Hepatocyte (in vitro differentiated cells): ENCODE data around the gene ATXN1.

ENCODE experiments used
- EZH2phosphoT487 ChIP-seq: fragments of 200-600 bp; sonication (generic); IDR thresholded peaks from one replicate; pipeline ENCODE4 v1.6.1; 2018; ENCODE audit warnings: antibody characterized with exemption, mild to moderate bottlenecking, low read depth, moderate library complexity; ENCODE audit not compliant: unreplicated experiment, severe bottlenecking
- TF ChIP-seq, protein P1 (sequence below): fragments of 200-600 bp; sonication (generic); IDR thresholded peaks from 2 replicates; pipeline ENCODE4 v1.5.1; 2016; ENCODE audit warnings: antibody characterized with exemption, mild to moderate bottlenecking; ENCODE audit not compliant: poor library complexity

GRCh38 chr6:16595514-16596120, 165.6 kb downstream of the ATXN1 start:
- no peak for TF ChIP-seq EZH2phosphoT487
- TF ChIP-seq, protein P1, sequence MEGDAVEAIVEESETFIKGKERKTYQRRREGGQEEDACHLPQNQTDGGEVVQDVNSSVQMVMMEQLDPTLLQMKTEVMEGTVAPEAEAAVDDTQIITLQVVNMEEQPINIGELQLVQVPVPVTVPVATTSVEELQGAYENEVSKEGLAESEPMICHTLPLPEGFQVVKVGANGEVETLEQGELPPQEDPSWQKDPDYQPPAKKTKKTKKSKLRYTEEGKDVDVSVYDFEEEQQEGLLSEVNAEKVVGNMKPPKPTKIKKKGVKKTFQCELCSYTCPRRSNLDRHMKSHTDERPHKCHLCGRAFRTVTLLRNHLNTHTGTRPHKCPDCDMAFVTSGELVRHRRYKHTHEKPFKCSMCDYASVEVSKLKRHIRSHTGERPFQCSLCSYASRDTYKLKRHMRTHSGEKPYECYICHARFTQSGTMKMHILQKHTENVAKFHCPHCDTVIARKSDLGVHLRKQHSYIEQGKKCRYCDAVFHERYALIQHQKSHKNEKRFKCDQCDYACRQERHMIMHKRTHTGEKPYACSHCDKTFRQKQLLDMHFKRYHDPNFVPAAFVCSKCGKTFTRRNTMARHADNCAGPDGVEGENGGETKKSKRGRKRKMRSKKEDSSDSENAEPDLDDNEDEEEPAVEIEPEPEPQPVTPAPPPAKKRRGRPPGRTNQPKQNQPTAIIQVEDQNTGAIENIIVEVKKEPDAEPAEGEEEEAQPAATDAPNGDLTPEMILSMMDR = no peak
